ENCODE data around the gene RSBN1L. TPM values are rescaled to one million over a fixed set of nuclear protein-coding genes. Genes with fewer than 3 reads are reported as not detected.

Gene RSBN1L
- total RNA-seq, 1 donor from 2014 or later, result 24.7 TPM

- DNase-seq, result peak; percentile 21
Observed at GRCh38 chr7:77734659-77735421, 38.6 kb downstream of the RSBN1L start.

DNA sequence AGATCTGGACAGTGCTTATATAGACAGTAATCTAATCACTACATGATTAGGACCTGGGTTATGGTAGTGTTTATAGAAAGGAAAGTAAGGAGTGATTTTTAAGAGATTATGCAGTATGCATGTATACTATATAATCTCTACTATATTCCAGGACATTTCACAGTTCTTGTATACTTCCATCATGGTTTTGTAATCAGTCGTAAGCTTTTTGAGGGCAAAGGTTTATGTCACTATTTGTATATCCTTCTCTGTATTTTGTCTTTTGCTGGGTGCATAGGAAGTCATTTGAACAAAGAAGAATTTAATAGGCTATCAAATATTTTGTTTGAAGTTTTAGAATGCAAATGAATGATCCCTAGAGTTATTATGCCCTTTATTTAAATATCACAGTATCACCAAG is 39.2 kb downstream of the RSBN1L start:
- no peak for DNase-seq

DNA sequence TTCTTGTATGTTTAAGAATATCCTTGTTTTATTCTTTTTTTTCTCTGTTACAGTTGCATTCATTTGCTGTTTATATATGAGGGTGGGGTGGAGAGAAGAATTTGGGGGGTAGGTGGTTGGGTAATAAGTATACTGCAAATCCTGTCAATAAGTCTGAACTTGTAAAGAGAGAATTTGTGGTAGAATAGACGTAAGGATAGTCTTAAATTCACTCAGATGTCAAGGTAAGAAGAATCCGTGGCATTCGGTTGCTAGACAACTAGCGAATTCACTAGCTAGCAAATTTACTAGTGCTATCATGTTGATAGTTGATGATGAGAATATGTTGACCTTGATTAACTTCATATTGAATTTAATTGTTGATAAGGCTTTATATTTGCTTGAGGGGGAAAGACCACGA is 40.7 kb downstream of the RSBN1L start:
- DNase-seq, result no peak

GRCh38 chr7:77738382-77738781 is 42.1 kb downstream of the RSBN1L start:
- DNase-seq, result no peak

GRCh38 chr7:77738871-77739270 is 42.6 kb downstream of the RSBN1L start:
- peak; percentile 53 for DNase-seq

GRCh38 chr7:77740257-77740656 is 44.0 kb downstream of the RSBN1L start:
- no peak for DNase-seq

GRCh38 chr7:77743518-77743917 is 47.3 kb downstream of the RSBN1L start:
- no peak for DNase-seq

GRCh38 chr7:77745746-77746145 is 49.5 kb downstream of the RSBN1L start:
- DNase-seq, result no peak

DNA sequence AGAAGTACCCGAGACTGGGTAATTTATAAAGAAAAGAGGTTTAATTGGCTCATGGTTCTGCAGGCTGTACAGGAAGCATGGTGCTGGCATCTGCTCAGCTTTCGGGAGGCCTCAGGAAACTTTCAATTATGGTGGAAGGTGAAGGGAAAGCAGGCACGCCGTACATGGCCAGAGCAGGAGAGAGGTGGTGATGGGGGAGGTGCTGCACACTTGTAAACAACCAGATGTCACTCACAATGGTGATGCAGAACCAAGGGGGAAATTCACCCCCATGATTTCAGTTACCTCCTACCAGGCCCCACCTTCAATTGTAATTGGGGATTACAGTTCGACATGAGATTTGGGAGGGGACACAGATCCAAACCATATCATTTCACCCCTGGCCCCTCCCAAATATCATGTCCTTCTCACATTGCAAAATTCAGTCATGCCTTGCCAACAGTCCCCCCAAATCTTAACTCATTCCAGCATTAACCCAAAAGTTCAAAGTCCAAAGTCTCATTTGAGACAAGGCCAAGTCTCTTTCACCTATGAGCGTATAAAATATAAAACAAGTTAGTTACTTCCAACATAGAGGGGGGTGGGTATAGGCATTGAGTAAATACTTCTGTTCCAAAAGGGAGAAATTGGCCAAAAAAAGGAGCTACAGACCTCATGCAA is 50.0 kb downstream of the RSBN1L start:
- DNase-seq, result no peak

DNA sequence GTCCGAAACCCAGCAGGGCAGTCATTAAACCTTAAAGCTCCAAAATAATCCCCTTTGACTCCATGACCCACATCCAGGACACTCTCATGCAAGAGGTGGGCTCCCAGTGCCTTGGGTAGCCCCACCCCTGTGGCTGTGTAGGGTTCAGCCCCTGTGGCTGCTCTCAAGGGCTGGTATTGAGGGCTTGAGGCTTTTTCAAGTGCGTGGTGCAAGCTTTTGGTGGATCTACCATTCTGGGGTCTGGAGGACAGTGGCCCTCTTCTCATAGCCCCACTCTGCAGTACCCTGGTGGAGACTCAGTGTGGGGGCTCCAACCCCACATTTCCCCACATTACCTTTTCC is 50.5 kb downstream of the RSBN1L start:
- no peak for DNase-seq

DNA sequence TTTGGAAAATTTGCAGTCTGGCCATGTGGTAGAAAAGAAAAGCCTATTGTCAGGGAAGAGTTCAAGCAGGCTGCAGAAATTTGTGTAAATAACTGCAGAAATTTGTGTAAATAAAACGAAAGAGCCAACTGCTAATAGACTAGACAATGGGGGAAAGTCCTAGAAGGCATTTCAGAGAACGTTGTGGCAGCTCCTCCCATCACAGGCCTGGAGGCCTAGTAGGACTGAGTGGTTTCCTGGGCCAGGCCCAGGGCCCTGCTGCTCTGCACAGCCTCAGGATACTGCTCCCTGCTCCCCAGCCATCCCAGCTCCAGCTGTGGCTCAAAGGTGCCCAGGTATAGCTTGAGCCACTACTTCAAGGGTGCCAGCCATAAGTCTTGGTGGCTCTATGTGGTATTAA is 50.9 kb downstream of the RSBN1L start:
- no peak for DNase-seq

DNA sequence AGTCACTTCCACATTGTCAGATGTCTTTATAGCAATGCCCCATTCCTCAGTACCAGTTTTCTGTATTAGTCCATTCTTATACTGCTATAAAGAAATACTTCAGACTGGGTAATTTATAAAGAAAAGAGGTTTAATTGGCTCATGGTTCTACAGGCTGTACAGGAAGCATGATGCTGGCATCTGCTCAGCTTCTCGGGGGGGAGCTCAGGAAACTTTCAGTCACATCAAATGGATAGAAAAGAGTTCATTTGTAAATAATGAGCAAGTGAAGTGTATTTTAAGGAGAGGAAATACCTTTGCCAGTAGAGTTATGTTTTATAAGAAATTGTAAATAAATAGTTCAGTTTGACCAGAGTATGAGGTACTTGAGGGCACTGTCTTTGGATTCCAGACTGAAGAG is 51.5 kb downstream of the RSBN1L start:
- peak; percentile 20 for DNase-seq

GRCh38 chr7:77752016-77752415 is 55.8 kb downstream of the RSBN1L start:
- peak; percentile 62 for DNase-seq

DNA sequence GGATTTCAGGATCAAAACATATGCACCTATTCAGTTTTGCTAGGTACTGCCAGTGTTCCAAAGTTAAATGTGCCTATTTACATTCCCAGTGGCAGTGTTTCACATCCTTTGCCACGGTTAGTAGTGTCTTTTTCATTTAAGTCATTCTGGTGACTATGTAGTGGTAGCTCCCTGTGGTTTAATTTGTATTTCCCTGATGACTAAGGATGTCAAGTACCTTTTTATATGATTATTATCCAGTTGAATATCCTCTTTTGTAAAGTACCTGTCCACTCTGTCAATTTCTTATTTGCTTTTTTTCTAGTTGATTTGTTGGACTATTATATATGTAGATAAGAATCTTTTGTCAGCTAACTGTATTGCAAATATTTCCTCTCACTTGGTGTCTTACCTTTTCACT is 56.9 kb downstream of the RSBN1L start:
- no peak for DNase-seq

DNA sequence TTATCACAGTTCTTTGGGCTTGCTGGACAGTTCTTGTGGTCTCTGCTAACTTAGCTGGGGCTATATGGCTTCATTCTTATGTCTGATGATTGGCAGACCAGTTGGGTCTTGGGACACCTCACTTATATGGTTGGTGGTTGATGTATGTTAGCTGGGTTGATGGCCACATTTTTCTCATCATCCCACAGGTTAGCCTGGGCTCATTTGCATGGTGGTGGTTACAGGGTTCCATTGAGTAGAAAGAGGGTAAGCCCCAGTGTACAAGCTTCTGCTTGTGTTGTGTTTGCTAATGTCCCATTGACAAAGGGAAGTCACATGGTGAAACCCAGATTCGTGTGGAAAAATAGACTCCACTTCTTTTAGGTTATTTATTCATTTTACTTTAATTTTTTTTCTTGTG is 61.3 kb downstream of the RSBN1L start:
- no peak for DNase-seq

DNA sequence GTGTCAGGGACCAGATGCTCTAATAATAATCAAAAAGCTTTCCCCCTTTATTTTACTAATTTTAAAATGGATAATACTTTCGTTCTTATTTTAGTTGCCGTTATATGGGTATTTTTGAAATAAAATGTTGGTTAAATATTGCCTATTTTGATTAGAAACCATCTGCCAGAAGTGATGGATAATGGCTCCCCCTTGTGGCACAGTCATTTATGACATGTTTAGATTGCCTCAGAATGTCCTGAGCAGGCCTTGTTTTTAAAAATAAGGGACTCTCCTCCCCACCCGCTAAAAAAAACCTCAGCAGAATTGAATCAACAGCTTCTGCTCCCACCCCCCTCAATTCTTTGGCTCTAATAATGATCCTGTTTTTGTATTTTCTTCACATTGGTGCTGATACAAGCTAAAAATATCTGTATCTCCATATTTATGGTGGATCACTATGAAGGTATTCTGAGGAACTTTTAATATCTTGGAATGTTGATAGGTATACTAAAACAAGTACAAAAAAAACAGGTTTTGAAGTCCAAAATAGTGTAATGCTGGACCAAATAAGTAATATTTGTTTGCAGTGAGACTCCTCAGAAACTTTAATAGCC is 63.1 kb downstream of the RSBN1L start:
- peak; percentile 90 for DNase-seq

GRCh38 chr7:77760809-77761453 is 64.7 kb downstream of the RSBN1L start:
- DNase-seq, result no peak

DNA sequence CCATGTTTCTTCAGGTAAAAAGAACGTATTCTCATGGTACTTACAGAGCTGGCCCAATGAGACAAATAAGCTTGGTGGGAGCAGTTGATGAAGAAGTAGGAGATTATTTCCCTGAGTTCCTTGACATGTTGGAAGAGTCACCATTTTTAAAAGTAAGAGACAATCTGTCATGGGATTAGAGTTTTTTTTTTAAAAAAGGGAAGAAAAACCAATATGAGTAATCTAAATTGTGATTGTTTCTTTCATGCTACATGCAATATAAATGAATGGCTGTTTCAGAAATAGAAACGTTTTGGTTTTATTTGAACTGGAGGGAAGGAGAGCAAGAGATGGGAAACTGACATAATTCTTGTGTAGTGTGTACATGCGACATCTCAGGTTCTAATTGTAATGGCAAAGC is 69.2 kb downstream of the RSBN1L start:
- DNase-seq, result no peak

DNA sequence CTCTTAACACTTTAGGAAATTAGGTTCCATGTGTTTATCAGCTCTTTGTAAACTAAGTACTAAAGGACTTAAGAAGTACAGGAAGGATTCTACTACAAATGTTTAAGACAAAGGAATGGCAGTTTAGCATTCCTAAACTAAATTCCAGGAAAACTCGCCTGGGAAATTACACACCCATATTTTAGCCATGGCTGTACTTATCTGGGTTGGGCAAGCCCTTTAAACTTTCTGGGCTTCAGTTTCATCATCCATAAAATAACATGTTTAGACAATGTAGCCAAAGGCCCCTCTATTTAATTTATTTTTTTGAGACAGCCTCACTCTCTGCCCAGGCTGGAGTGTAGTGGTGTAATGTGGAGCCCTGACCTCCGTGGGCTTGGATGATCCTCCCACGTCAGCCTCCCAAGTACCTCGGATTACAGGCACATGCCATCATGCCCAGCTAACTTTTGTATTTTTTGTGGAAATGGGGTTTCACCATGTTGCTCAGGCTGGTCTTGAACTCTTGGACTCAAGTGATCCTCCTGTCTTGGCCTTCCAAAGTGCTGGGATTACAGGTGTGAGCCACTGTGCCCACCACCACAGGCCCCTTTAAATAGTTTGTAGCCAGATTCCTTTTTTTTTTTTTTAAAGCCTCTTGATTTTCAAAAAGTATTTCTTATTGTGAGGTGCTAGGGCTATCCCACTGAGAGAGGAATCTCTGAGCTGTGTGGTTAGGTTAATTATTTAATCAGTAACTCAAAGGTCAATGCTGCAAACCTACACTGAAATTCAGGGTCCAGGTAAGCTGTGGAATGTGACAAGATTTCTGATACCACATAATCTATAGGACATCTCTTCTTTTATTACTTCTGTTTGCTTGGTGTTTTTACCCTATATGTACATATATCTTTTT is 69.9 kb downstream of the RSBN1L start:
- no peak for DNase-seq

- DNase-seq, result no peak
Observed at GRCh38 chr7:77766801-77767605, 70.7 kb downstream of the RSBN1L start.

DNA sequence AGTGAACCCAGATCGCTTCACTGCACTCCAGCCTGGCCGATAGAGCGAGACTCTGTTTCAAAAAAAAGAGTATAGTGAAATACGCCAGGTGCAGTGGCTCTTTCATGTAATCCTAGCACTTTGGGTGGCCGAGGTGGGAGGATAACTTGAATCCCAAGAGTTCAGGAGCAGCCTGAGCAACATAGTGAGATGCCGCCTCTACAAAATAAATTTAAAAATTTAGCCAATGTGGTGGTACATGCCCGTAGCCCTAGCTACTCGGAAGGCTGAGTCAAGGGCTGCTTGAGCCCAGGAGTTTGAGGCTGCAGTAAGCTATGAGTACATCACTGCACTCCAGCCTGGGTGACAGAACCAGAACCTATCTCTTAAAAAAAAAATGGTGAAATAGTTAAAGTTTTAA is 74.1 kb downstream of the RSBN1L start:
- DNase-seq, result no peak

- DNase-seq, result no peak
Observed at GRCh38 chr7:77771901-77772300, 75.6 kb downstream of the RSBN1L start.
